Peyer's patch (tissue), 4 donors: ENCODE measurements around the gene RAB3B. TPM values are rescaled to one million over a fixed set of nuclear protein-coding genes. Genes with fewer than 3 reads are reported as not detected.

ENCODE experiments used
- DNase-seq, 3 donors: peaks; one replicate each; pipeline ENCODE4 v3.0.0-alpha.2; 2017 to 2019
- H3K27ac ChIP-seq, 4 donors: fragments of 200-600 bp; sonication (generic); one replicate each; pipeline ENCODE4 v1.5.1; 2016 to 2019
- H3K27me3 ChIP-seq, 2 donors: fragments of 200-600 bp; sonication (generic); one replicate each; pipeline ENCODE4 v1.5.1; 2019
- H3K36me3 ChIP-seq, 3 donors: fragments of 200-600 bp; sonication (generic); one replicate each; pipeline ENCODE4 v1.5.1; 2016 to 2019
- H3K4me1 ChIP-seq, 4 donors: fragments of 200-600 bp; sonication (generic); one replicate each; pipeline ENCODE4 v1.5.1; 2016 to 2019
- H3K4me3 ChIP-seq, 4 donors: fragments of 200-600 bp; sonication (generic); 1 replicate in 3 of 4; 2 replicates in 1 of 4; pipeline ENCODE4 v1.5.1; 2016 to 2019; ENCODE audit warnings: mild to moderate bottlenecking in 1 of 4
- H3K9me3 ChIP-seq, 4 donors: fragments of 200-600 bp; sonication (generic); one replicate each; pipeline ENCODE4 v1.5.1; 2016 to 2019; ENCODE audit warnings: mild to moderate bottlenecking in 1 of 4
- CTCF ChIP-seq, 6 experiments: fragments of 450-650 bp in 4 of 6; fragments of 200-600 bp in 2 of 6; sonication (generic) in 1 of 6; IDR thresholded peaks; one replicate each; pipeline ENCODE4 v1.5.1; 2017 to 2019; ENCODE audit warnings: antibody characterized with exemption in 6 of 6, mild to moderate bottlenecking in 3 of 6, moderate library complexity in 1 of 6
- POLR2A ChIP-seq, 2 donors: fragments of 450-650 bp; IDR thresholded peaks; one replicate each; pipeline ENCODE4 v1.5.1; 2017; ENCODE audit warnings: antibody characterized with exemption in 2 of 2, mild to moderate bottlenecking in 2 of 2, moderate library complexity in 2 of 2
- total RNA-seq, 4 donors: library from RNA; depleted of rRNA; stranded (reverse); fragments of >200 nt; gene quantifications; one replicate each; pipeline ENCODE4 v1.1.0, GENCODE V29; 2016

The RAB3B gene
- total RNA-seq, 4 donors from 2014 or later, result 0.83 to 1.6 (median 1.5) TPM

GRCh38 chr1:51945591-51945990, 44.9 kb downstream of the RAB3B start:
- Histone ChIP-seq H3K27ac (no peak overlapping the region), H3K4me3 (no peak overlapping the region), H3K27me3 (no peaks in the 10 kb centered on the region), H3K4me1 (no peaks in the 10 kb centered on the region), H3K9me3 (peaks cover 0 to 9% (median 2%) of the 10 kb centered on the region in 4 donors), H3K36me3 (no peaks in the 10 kb centered on the region)
- TF ChIP-seq CTCF (IDR thresholded peaks at IDR 0.05), result no peak
- no peak for TF ChIP-seq POLR2A (IDR thresholded peaks at IDR 0.05)
- DNase-seq, result no peak

GRCh38 chr1:51942281-51942680, 48.2 kb downstream of the RAB3B start:
- no peak overlapping the region for H3K4me3 ChIP-seq
- H3K9me3 ChIP-seq, result peaks cover 0 to 9% (median 2%) of the 10 kb centered on the region in 4 donors
- H3K27me3 ChIP-seq, result no peaks in the 10 kb centered on the region
- no peaks in the 10 kb centered on the region for H3K36me3 ChIP-seq
- H3K27ac ChIP-seq, result no peak overlapping the region
- DNase-seq, result no peak
- no peak for TF ChIP-seq CTCF (IDR thresholded peaks at IDR 0.05)
- no peak for TF ChIP-seq POLR2A (IDR thresholded peaks at IDR 0.05)
- no peaks in the 10 kb centered on the region for H3K4me1 ChIP-seq

- H3K36me3 ChIP-seq, result no peaks in the 10 kb centered on the region
- DNase-seq, result no peak
- no peak overlapping the region for H3K27ac ChIP-seq
- H3K27me3 ChIP-seq, result no peaks in the 10 kb centered on the region
- peaks cover 0 to 9% (median 2%) of the 10 kb centered on the region in 4 donors for H3K9me3 ChIP-seq
- H3K4me1 ChIP-seq, result no peaks in the 10 kb centered on the region
- TF ChIP-seq CTCF (IDR thresholded peaks at IDR 0.05) (no peak), POLR2A (IDR thresholded peaks at IDR 0.05) (no peak)
- no peak overlapping the region for H3K4me3 ChIP-seq
Observed at GRCh38 chr1:51941528-51941927, 49.0 kb downstream of the RAB3B start.

GRCh38 chr1:51937112-51937511, 53.4 kb downstream of the RAB3B start:
- DNase-seq, result no peak
- TF ChIP-seq POLR2A (IDR thresholded peaks at IDR 0.05), result no peak
- no peak for TF ChIP-seq CTCF (IDR thresholded peaks at IDR 0.05)
- H3K27ac ChIP-seq, result no peak overlapping the region
- H3K4me3 ChIP-seq, result no peak overlapping the region
- peaks cover 0 to 9% (median 2%) of the 10 kb centered on the region in 4 donors for H3K9me3 ChIP-seq
- no peaks in the 10 kb centered on the region for H3K36me3 ChIP-seq
- H3K4me1 ChIP-seq, result no peaks in the 10 kb centered on the region
- no peaks in the 10 kb centered on the region for H3K27me3 ChIP-seq

- Histone ChIP-seq H3K27me3 (no peaks in the 10 kb centered on the region), H3K36me3 (no peaks in the 10 kb centered on the region), H3K4me3 (no peak overlapping the region), H3K4me1 (no peaks in the 10 kb centered on the region), H3K27ac (no peak overlapping the region), H3K9me3 (peaks cover 0 to 4% (median 2%) of the 10 kb centered on the region in 4 donors)
- TF ChIP-seq POLR2A (IDR thresholded peaks at IDR 0.05) (no peak), CTCF (IDR thresholded peaks at IDR 0.05) (no peak)
- DNase-seq, result no peak
Observed at GRCh38 chr1:51936531-51936930, 54.0 kb downstream of the RAB3B start.

GRCh38 chr1:51933344-51933743, 57.2 kb downstream of the RAB3B start:
- no peak for DNase-seq
- H3K27me3 ChIP-seq, result no peaks in the 10 kb centered on the region
- no peaks in the 10 kb centered on the region for H3K36me3 ChIP-seq
- no peak for TF ChIP-seq POLR2A (IDR thresholded peaks at IDR 0.05)
- no peak for TF ChIP-seq CTCF (IDR thresholded peaks at IDR 0.05)
- H3K27ac ChIP-seq, result no peak overlapping the region
- H3K4me3 ChIP-seq, result no peak overlapping the region
- H3K9me3 ChIP-seq, result no peaks in the 10 kb centered on the region
- H3K4me1 ChIP-seq, result no peaks in the 10 kb centered on the region
